ENCODE results near the gene ZNF107.

The ZNF107 gene

DNA sequence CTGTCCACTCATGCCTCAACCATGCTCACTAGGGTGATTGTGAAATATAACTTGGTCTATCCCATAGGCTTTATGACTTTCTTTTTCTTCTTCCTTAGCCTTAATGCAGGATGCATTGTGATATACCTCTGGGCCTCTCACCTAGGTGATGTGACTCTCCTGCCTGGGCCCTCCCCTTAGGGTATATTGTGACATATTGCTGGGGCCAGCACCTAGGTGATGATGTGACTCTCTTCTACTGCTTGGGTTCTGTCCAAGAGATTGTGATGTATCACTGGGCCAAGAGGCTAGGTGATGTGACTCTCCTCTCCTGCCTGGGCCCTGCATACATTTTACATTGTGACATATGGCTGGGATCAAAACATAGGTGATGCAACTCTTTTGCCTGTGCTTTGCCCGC, 14.7 kb upstream of the ZNF107 start:
- Histone ChIP-seq H3K4me3 (ENCODE audit: low read depth, low read length, poor library complexity, severe bottlenecking) (no peak overlapping the region), H3K9ac (ENCODE audit: low read length) (no peak overlapping the region), H4K20me1 (ENCODE audit: insufficient read depth, low read length) (no peaks in the 10 kb centered on the region)

DNA sequence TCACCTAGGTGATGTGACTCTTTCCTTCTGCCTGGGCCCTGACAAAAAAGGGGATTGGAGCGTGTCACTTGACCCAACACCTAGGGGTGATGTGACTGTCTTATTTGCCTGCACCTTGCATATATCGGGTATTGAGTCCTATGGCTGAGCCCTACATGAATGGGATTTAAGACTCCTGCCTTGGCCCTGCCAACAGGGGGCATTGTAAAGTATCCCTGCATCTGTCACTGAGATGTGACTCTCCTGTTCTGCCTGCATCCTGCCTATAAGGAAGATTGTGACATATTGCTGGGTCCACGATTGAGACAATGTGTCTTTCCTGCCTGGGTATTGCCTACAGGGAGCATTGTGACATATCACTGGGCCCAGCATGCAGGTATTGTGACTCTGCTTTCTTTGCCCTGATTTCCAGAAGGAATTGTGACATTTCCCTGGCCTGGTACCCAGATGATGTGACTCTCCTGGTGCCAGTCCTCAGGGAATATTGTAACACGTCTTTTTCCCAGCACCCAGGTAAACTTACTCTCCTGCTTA, 14.2 kb upstream of the ZNF107 start:
- no peaks in the 10 kb centered on the region for H3K4me1 ChIP-seq (ENCODE audit: insufficient read depth, low read length, severe bottlenecking)
- H3K9me2 ChIP-seq (ENCODE audit: low read depth, low read length), result no peaks in the 10 kb centered on the region
- no peaks in the 10 kb centered on the region for H3K9me3 ChIP-seq (ENCODE audit: low read length)
- no peaks in the 10 kb centered on the region for H3K27me3 ChIP-seq (ENCODE audit: insufficient read depth, low read length)
- H4K20me1 ChIP-seq (ENCODE audit: insufficient read depth, low read length), result no peaks in the 10 kb centered on the region
- no peaks in the 10 kb centered on the region for H3K79me2 ChIP-seq (ENCODE audit: insufficient read depth, low read length)
- no peak overlapping the region for H3K4me3 ChIP-seq (ENCODE audit: low read depth, low read length, poor library complexity, severe bottlenecking)
- H3F3A ChIP-seq (ENCODE audit: insufficient read depth, low read length), result no peaks in the 10 kb centered on the region
- H3K9ac ChIP-seq (ENCODE audit: low read length), result no peak overlapping the region
- no peak overlapping the region for H2AFZ ChIP-seq (ENCODE audit: low read length)
- TF ChIP-seq EZH2 (IDR thresholded peaks at IDR 0.05; ENCODE audit: borderline replicate concordance, low read length) (no peak), CTCF (IDR thresholded peaks at IDR 0.05; ENCODE audit: low read length) (peak; percentile 24; the same call in 1 of the 2 replicates)
- no peaks in the 10 kb centered on the region for H3K36me3 ChIP-seq (ENCODE audit: insufficient read depth, low read length)
- no peak overlapping the region for H3K4me2 ChIP-seq (ENCODE audit: low read length)
- no peak overlapping the region for H3K27ac ChIP-seq (ENCODE audit: low read depth, low read length, poor library complexity, severe bottlenecking)

More for the DNA sequence above, 14.7 kb upstream of the ZNF107 start:
- TF ChIP-seq CTCF (IDR thresholded peaks at IDR 0.05; ENCODE audit: low read length) (no peak), EZH2 (IDR thresholded peaks at IDR 0.05; ENCODE audit: borderline replicate concordance, low read length) (no peak)
- H3F3A ChIP-seq (ENCODE audit: insufficient read depth, low read length), result no peaks in the 10 kb centered on the region
- no peak overlapping the region for H3K4me2 ChIP-seq (ENCODE audit: low read length)
- H3K9me2 ChIP-seq (ENCODE audit: low read depth, low read length), result no peaks in the 10 kb centered on the region
- H3K27me3 ChIP-seq (ENCODE audit: insufficient read depth, low read length), result no peaks in the 10 kb centered on the region
- H3K79me2 ChIP-seq (ENCODE audit: insufficient read depth, low read length), result no peaks in the 10 kb centered on the region
- H3K36me3 ChIP-seq (ENCODE audit: insufficient read depth, low read length), result no peaks in the 10 kb centered on the region
- no peak overlapping the region for H3K27ac ChIP-seq (ENCODE audit: low read depth, low read length, poor library complexity, severe bottlenecking)
- no peaks in the 10 kb centered on the region for H3K9me3 ChIP-seq (ENCODE audit: low read length)
- no peak overlapping the region for H2AFZ ChIP-seq (ENCODE audit: low read length)
- H3K4me1 ChIP-seq (ENCODE audit: insufficient read depth, low read length, severe bottlenecking), result no peaks in the 10 kb centered on the region

DNA sequence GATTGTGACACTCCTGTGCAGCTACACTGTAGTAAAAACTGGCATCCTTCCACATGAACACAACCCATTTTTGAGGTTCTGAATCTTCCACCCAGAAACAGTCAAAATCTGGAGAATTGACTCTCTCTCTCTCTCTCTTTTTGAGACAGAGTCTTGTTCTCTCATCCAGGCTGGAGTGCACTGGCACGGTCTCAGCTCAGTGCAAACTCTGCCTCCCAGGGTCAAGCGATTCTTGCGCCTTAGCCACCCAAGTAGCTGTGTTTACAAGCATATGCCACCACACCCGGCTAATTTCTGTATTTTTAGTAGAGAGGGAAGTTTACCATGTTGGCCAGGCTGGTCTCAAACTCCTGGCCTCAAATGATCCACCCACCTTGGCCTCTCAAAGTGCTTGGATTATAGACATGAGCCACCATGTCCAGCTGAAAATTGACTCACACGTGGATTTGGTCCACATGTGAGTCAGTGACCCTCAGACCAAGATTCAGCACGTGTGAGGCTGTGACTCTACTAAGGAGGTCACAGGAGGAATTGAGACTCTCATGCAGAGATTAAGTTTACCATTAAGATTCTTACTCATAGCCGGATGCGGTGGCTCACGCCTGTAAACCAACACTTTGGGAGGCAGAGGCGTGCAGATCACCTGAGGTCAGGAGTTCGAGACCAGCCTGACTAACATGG, 12.1 kb upstream of the ZNF107 start:
- Histone ChIP-seq H3K9me3 (ENCODE audit: low read length) (no peaks in the 10 kb centered on the region), H3F3A (ENCODE audit: insufficient read depth, low read length) (no peaks in the 10 kb centered on the region), H3K27ac (ENCODE audit: low read depth, low read length, poor library complexity, severe bottlenecking) (no peak overlapping the region), H4K20me1 (ENCODE audit: insufficient read depth, low read length) (no peaks in the 10 kb centered on the region), H3K36me3 (ENCODE audit: insufficient read depth, low read length) (no peaks in the 10 kb centered on the region), H2AFZ (ENCODE audit: low read length) (no peak overlapping the region), H3K9me2 (ENCODE audit: low read depth, low read length) (no peaks in the 10 kb centered on the region), H3K4me2 (ENCODE audit: low read length) (no peak overlapping the region), H3K79me2 (ENCODE audit: insufficient read depth, low read length) (no peaks in the 10 kb centered on the region), H3K4me1 (ENCODE audit: insufficient read depth, low read length, severe bottlenecking) (no peaks in the 10 kb centered on the region), H3K9ac (ENCODE audit: low read length) (no peak overlapping the region), H3K4me3 (ENCODE audit: low read depth, low read length, poor library complexity, severe bottlenecking) (no peak overlapping the region), H3K27me3 (ENCODE audit: insufficient read depth, low read length) (no peaks in the 10 kb centered on the region)
- no peak for TF ChIP-seq CTCF (IDR thresholded peaks at IDR 0.05; ENCODE audit: low read length)
- TF ChIP-seq EZH2 (IDR thresholded peaks at IDR 0.05; ENCODE audit: borderline replicate concordance, low read length), result no peak
